K562 (cell line): ENCODE results near the gene CHPF. TPM values are rescaled to one million over a fixed set of nuclear protein-coding genes. Genes with fewer than 3 reads are reported as not detected.

Experiments used
- ATAC-seq: fragments of 200-7000 bp; cut with Tn5 transposase; 3 replicates; pipeline ENCODE4 v1.9.1; 2020; ENCODE audit warnings: moderate library complexity
- BruUV-seq: library from RNA; stranded (reverse); fragments of 400-500 nt; replicated peaks from 2 replicates; lab custom pipeline; 2021; lab: Mats Ljungman, UMichigan
- CTCF ChIA-PET: fragments of 300-600 bp; formaldehyde crosslinking; extraction: SDS; loops from one replicate; lab custom pipeline; 2021; ENCODE audit warnings: low intra/inter-chr PET ratio; lab: Yijun Ruan, JAX
- POLR2A ChIA-PET: fragments of 300-600, 350-650 bp; sonication (Branson Sonifier 250); formaldehyde crosslinking; extraction: SDS; loops from one replicate; lab custom pipeline; 2021; ENCODE audit warnings: antibody characterized with exemption, inconsistent platforms; lab: Yijun Ruan, JAX
- DNase-seq, 4 experiments: peaks; one replicate each; pipeline versions ENCODE4 v3.0.0 to v3.0.0-alpha.2; 2011 to 2018; ENCODE audit warnings: low spot score in 3 of 4, mixed read lengths in 3 of 4; ENCODE audit errors: extremely low read depth in 1 of 4
- FAIRE-seq: peaks from 2 replicates; lab custom pipeline; 2011; peaks lifted over from hg19 to GRCh38; lab: Jason Lieb, UNC
- H2AFZ ChIP-seq: 2 replicates; pipeline ENCODE4 v1.6.0; 2011; ENCODE audit warnings: low read depth, low read length, control low read depth, inconsistent platforms
- H3K27ac ChIP-seq: fragments of 200-600 bp; 3 replicates; pipeline ENCODE4 v1.8.0; 2011; ENCODE audit warnings: low read depth, mild to moderate bottlenecking, control low read depth, inconsistent platforms, low read length, moderate library complexity, mixed read lengths; ENCODE audit errors: extremely low read depth
- H3K27me3 ChIP-seq, 2 experiments: fragments of 300-600 bp in 1 of 2; 2 replicates in 1 of 2; 3 replicates in 1 of 2; pipeline versions ENCODE4 v1.6.0 to v1.8.0; 2011; ENCODE audit warnings: inconsistent platforms in 2 of 2, low read length in 2 of 2, mild to moderate bottlenecking in 1 of 2, mixed read lengths in 1 of 2, moderate library complexity in 1 of 2; ENCODE audit not compliant: control insufficient read depth in 2 of 2, insufficient read depth in 2 of 2
- H3K36me3 ChIP-seq: fragments of 300-600 bp; 3 replicates; pipeline ENCODE4 v1.8.0; 2011; ENCODE audit warnings: mild to moderate bottlenecking, low read length, inconsistent platforms; ENCODE audit not compliant: control insufficient read depth, insufficient read depth
- H3K4me1 ChIP-seq, 2 experiments: fragments of 200-600 bp in 1 of 2; replicated peaks in 1 of 2; 2 replicates in 1 of 2; 3 replicates in 1 of 2; pipeline versions ENCODE4 v1.5.1 to v1.8.0; 2011; ENCODE audit warnings: inconsistent platforms in 2 of 2, low read length in 2 of 2, mild to moderate bottlenecking in 1 of 2, mixed read lengths in 1 of 2, moderate library complexity in 1 of 2; ENCODE audit not compliant: control insufficient read depth in 2 of 2, insufficient read depth in 2 of 2
- H3K4me2 ChIP-seq: 2 replicates; pipeline ENCODE4 v1.6.1; 2011; ENCODE audit warnings: low read length, control low read depth, inconsistent platforms, mixed read lengths; ENCODE audit not compliant: insufficient read depth
- H3K4me3 ChIP-seq: fragments of 200-600 bp; sonication (generic), shearing (Covaris generic); 2 replicates; pipeline ENCODE4 v1.5.1; 2016; ENCODE audit warnings: control low read depth, inconsistent platforms
- H3K79me2 ChIP-seq: fragments of 200-600 bp; 3 replicates; pipeline ENCODE4 v1.8.0; 2011; ENCODE audit warnings: low read length, inconsistent platforms; ENCODE audit not compliant: control insufficient read depth, insufficient read depth
- H3K9ac ChIP-seq, 2 experiments: 2 replicates each; pipeline versions ENCODE4 v1.6.0 to v1.6.1; 2011; ENCODE audit warnings: low read depth in 2 of 2, low read length in 2 of 2, control low read depth in 1 of 2, inconsistent platforms in 1 of 2, mild to moderate bottlenecking in 1 of 2, mixed read lengths in 1 of 2; ENCODE audit not compliant: insufficient read depth in 1 of 2
- H3K9me1 ChIP-seq: one replicate; pipeline ENCODE4 v1.6.0; 2011; ENCODE audit warnings: inconsistent platforms, mild to moderate bottlenecking, low read length, moderate library complexity; ENCODE audit not compliant: control insufficient read depth, insufficient read depth
- H3K9me3 ChIP-seq: replicated peaks from 2 replicates; pipeline ENCODE4 v1.5.1; 2011; ENCODE audit warnings: low read depth, low read length, inconsistent platforms; ENCODE audit not compliant: control insufficient read depth, insufficient read depth
- H4K20me1 ChIP-seq: replicated peaks from 2 replicates; pipeline ENCODE4 v1.6.1; 2011; ENCODE audit warnings: low read length, inconsistent platforms, mixed read lengths; ENCODE audit not compliant: control insufficient read depth, insufficient read depth
- ADNP ChIP-seq: fragments of 200-800 bp; sonication (Bioruptor generic); IDR thresholded peaks from 2 replicates; pipeline ENCODE4 v1.6.1; 2016; ENCODE audit warnings: missing genetic modification characterization, missing compliant biosample characterization
- E2F3 ChIP-seq: fragments of 250-450 bp; sonication (Bioruptor Pico); IDR thresholded peaks from 2 replicates; pipeline ENCODE4 v1.4.0; 2020; ENCODE audit warnings: mild to moderate bottlenecking
- FOSL1 ChIP-seq: fragments of 200-800 bp; sonication (Bioruptor generic); conservative IDR thresholded peaks from 2 replicates; pipeline ENCODE4 v1.6.1; 2016; ENCODE audit warnings: missing genetic modification characterization, missing compliant biosample characterization
- HDAC8 ChIP-seq: fragments of 450-650 bp; IDR thresholded peaks from 2 replicates; pipeline ENCODE4 v1.6.1; 2016; ENCODE audit warnings: mild to moderate bottlenecking, missing genetic modification characterization, moderate library complexity, missing compliant biosample characterization
- HNRNPL ChIP-seq: fragments of 200-400 bp; formaldehyde crosslinking; IDR thresholded peaks from 2 replicates; pipeline ENCODE4 v1.6.1; 2017; ENCODE audit warnings: low read depth, mild to moderate bottlenecking, low read length
- KDM1A ChIP-seq, 2 experiments: fragments of 450-650 bp; IDR thresholded peaks; 2 replicates each; pipeline ENCODE4 v1.6.1; 2016; ENCODE audit warnings: mild to moderate bottlenecking in 2 of 2
- NRF1 ChIP-seq, 2 experiments: fragments of 450-650 bp; IDR thresholded peaks in 1 of 2; conservative IDR thresholded peaks in 1 of 2; 2 replicates each; pipeline ENCODE4 v1.6.1; 2014; ENCODE audit warnings: mild to moderate bottlenecking in 2 of 2
- RBBP5 ChIP-seq: fragments of 200-600 bp; sonication (generic); IDR thresholded peaks from 2 replicates; pipeline ENCODE4 v1.6.1; 2012; ENCODE audit warnings: borderline replicate concordance, mild to moderate bottlenecking, low read length, control low read depth, inconsistent platforms; ENCODE audit not compliant: insufficient read depth, poor library complexity, severe bottlenecking
- RBFOX2 ChIP-seq: fragments of 200-400 bp; formaldehyde crosslinking; IDR thresholded peaks from 2 replicates; pipeline ENCODE4 v1.6.1; 2017; ENCODE audit warnings: low read depth, mild to moderate bottlenecking, low read length, moderate library complexity
- RBM15 ChIP-seq: fragments of 200-400 bp; formaldehyde crosslinking; IDR thresholded peaks from 2 replicates; pipeline ENCODE4 v1.6.1; 2018; ENCODE audit warnings: mild to moderate bottlenecking, low read length, moderate library complexity; ENCODE audit not compliant: insufficient read depth
- SREBF1 ChIP-seq: fragments of 150-350 bp; IDR thresholded peaks from 2 replicates; pipeline ENCODE4 v1.6.1; 2014; ENCODE audit warnings: antibody characterized with exemption, low read depth, low read length, borderline replicate concordance
- TOE1 ChIP-seq, 2 experiments: fragments of 450-650 bp in 1 of 2; sonication (generic) in 1 of 2; formaldehyde crosslinking in 1 of 2; IDR thresholded peaks; 2 replicates each; pipeline versions ENCODE4 v1.7.1 to v1.8.0; 2016 to 2022; ENCODE audit warnings: borderline replicate concordance in 2 of 2, mild to moderate bottlenecking in 2 of 2, antibody characterized with exemption in 1 of 2, inconsistent platforms in 1 of 2, low read depth in 1 of 2, missing genetic modification reagents in 1 of 2, moderate library complexity in 1 of 2
- ZNF644 ChIP-seq: fragments of 200-800 bp; sonication (Bioruptor generic); IDR thresholded peaks from 2 replicates; pipeline ENCODE4 v1.6.1; 2016; ENCODE audit warnings: low read depth, missing genetic modification characterization, missing compliant biosample characterization
- WGBS: fragments of 100-300 bp; shearing (Covaris generic); methylation state at CpG from one replicate; pipeline ENCODE4 v1.1.6; 2016; ENCODE audit warnings: low coverage, mixed read lengths; ENCODE audit not compliant: insufficient coverage; ENCODE audit errors: missing lambda C conversion rate; 5-methylcytosine and 5-hydroxymethylcytosine counted together
- in situ Hi-C: fragments of 300-500 bp; cut with MboI; formaldehyde crosslinking; loops from 4 replicates; pipeline ENCODE4 v1.15.0; 2018; ENCODE audit warnings: inconsistent platforms, mixed read lengths
- intact Hi-C: fragments of 100-400 bp; cut with micrococcal nuclease; formaldehyde crosslinking; loops from 2 replicates; pipeline ENCODE4 v1.14.2; 2022
- polyA plus RNA-seq, 8 experiments: library from polyadenylated mRNA; depleted of rRNA in 4 of 8; stranded (reverse) in 5 of 8; unstranded in 3 of 8; fragments of >200 nt; fragmentation: Nextera tagmentation in 2 of 8; fragmentation: Illumina TruSeq in 1 of 8; extraction: Ambion mirVana in 2 of 8; extraction: Trizol in 1 of 8; gene quantifications; 2 replicates each; pipeline versions ENCODE4 v1.2.1 to v1.2.3, GENCODE V29; 2011 to 2014; ENCODE audit warnings: inconsistent platforms in 1 of 8, missing spikeins in 1 of 8
- total RNA-seq, 7 experiments: library from RNA; depleted of rRNA in 6 of 7; stranded (reverse); fragments of >200 nt in 6 of 7; fragmentation: Illumina TruSeq in 2 of 7; extraction: Trizol in 2 of 7; gene quantifications; 2 replicates each; pipeline versions ENCODE4 v1.2.1 to v1.2.3, GENCODE V29; 2011 to 2021; ENCODE audit warnings: low replicate concordance in 1 of 7
- TF ChIP-seq, protein P1 (sequence below): sonication (generic); formaldehyde crosslinking; IDR thresholded peaks from 2 replicates; pipeline ENCODE4 v1.9.0; 2022; ENCODE audit warnings: mild to moderate bottlenecking, missing genetic modification reagents

CHPF gene
- total and polyA plus RNA-seq, 9 of the 15 experiments (the other 6 are each of a cell fraction or from before 2014, with no cell fraction given) = 0.15 to 57.2 (median 7.9) TPM

DNA sequence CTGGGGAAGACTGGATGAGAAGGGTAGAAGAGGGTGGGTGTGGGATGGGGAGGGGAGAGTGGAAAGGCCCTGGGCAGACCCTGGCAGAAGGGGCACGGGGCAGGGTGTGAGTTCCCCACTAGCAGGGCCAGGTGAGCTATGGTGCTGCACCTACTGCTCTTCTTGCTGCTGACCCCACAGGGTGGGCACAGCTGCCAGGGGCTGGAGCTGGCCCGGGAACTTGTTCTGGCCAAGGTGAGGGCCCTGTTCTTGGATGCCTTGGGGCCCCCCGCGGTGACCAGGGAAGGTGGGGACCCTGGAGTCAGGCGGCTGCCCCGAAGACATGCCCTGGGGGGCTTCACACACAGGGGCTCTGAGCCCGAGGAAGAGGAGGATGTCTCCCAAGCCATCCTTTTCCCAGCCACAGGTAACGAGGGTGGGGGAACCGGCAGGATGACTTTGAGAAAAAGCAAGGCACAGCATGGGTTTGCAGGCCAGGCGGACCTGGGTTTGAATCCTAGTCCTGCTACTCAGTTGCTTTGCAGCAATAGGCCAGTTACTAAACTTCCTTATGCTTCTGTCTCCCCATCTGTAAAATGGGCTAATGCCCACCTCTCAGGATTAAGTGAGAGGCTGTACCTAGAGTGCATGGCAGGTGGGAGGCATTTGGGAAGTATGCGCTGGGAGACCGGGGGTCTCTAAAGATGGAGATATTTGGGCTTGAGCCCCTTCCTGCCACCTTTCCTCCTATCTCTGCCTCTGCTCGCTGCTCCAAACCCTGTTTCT, 28.8 kb upstream of the CHPF start, which contains the start of gene INHA:
Gene INHA, plus strand, starts transcription at position 74 of the 765 bp plus-strand sequence. Its CDS starts 65 bp downstream, at position 139.
- H3K4me2 ChIP-seq = peak within 1 kb of the TSS; percentile 79
- CTCF ChIA-PET = no interaction called here
- BruUV-seq = no TSS peak
- H3K79me2 ChIP-seq = peaks cover 7% of the 10 kb centered on the region
- no peak for FAIRE-seq
- TF ChIP-seq ADNP (tag) (peak; percentile 53; the same call in 1 of the 2 replicates), NRF1 (conservative IDR thresholded peaks at IDR 0.05 in 1 of 2, IDR thresholded peaks at IDR 0.05 in 1 of 2) (peak; percentile 4 to 9; a peak in 1 of 4 replicates), TOE1 (IDR thresholded peaks at IDR 0.05; ENCODE audit: borderline replicate concordance) (peak; percentile 6; the same call in 1 of the 2 replicates), TOE1 (CRISPR knock-in tag; IDR thresholded peaks at IDR 0.05; ENCODE audit: borderline replicate concordance, low read depth) (no peak), RBBP5 (peak; percentile 48), FOSL1 (peak; percentile 9; the same call in 1 of the 2 replicates), SREBF1 (no peak), RBFOX2 (peak; percentile 12; the same call in 1 of the 2 replicates), ZNF644 (tag) (peak; percentile 31; the same call in 1 of the 2 replicates), KDM1A (IDR thresholded peaks at IDR 0.05) (peak in 1 of 2 experiments; percentile 45; a peak in 1 of 4 replicates), E2F3 (CRISPR knock-in tag) (no peak), HNRNPL (0 out of 2 replicates have a peak, but pooled peaks have one; percentile 35), HDAC8 (tag) (no peak), RBM15 (no peak)
- TF ChIP-seq, protein P1, sequence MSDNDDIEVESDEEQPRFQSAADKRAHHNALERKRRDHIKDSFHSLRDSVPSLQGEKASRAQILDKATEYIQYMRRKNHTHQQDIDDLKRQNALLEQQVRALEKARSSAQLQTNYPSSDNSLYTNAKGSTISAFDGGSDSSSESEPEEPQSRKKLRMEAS (CRISPR knock-in tag) = peak; percentile 8; the same call in 1 of the 2 replicates
- TF ChIP-seq, all 486 proteins: peak for 10
- Histone ChIP-seq H2AFZ (peak within 1 kb of the TSS; percentile 68), H3K4me1 (peaks cover 34 to 66% of the 10 kb centered on the region in 2 experiments; a peak in 4 of 5 replicates), H4K20me1 (no peaks in the 10 kb centered on the region), H3K9ac (peak within 1 kb of the TSS; percentile 81 to 94), H3K27ac (peak within 1 kb of the TSS; percentile 90), H3K27me3 (no peaks in the 10 kb centered on the region), H3K4me3 (peak within 1 kb of the TSS; percentile 47), H3K9me3 (no peaks in the 10 kb centered on the region), H3K36me3 (peaks cover 8% of the 10 kb centered on the region; the same call in 1 of the 3 replicates), H3K9me1 (no peaks in the 10 kb centered on the region)
- intact Hi-C loops (no loop called here), in situ Hi-C loops (no loop called here)
- POLR2A ChIA-PET = interaction anchor here (2.3 to 2.5 kb wide), 2 partner anchors 10 to 24 kb away, joined by 9 to 12 read pairs; partner anchors contain the start of gene STK11IP
- DNase-seq (no peak), ATAC-seq (no peak)
- 53% methylated on average over 10 of the region's 13 CpGs for WGBS
